GM20000 (cell line): ENCODE results near the gene DOK3.

Source experiments
- DNase-seq: peaks from one replicate; pipeline ENCODE4 v3.0.0; 2012; ENCODE audit warnings: low spot score
- CTCF ChIP-seq: IDR thresholded peaks from 2 replicates; pipeline ENCODE4 v1.5.1; 2012; ENCODE audit warnings: mild to moderate bottlenecking, control low read depth; ENCODE audit errors: extremely low read depth, missing control alignments

Gene DOK3

GRCh38 chr5:177468685-177469628 is 40.7 kb downstream of the DOK3 start:
- DNase-seq, result peak; percentile 38
- TF ChIP-seq CTCF, result no peak

- TF ChIP-seq CTCF, result no peak
- no peak for DNase-seq
These were observed 41.3 kb downstream of the DOK3 start for GRCh38 chr5:177468329-177468684.

- no peak for TF ChIP-seq CTCF
- no peak for DNase-seq
These were observed 42.2 kb downstream of the DOK3 start for GRCh38 chr5:177467436-177467835.

- TF ChIP-seq CTCF, result no peak
- no peak for DNase-seq
These were observed 42.8 kb downstream of the DOK3 start for GRCh38 chr5:177466861-177467260.

- no peak for TF ChIP-seq CTCF
- no peak for DNase-seq
These were observed 44.6 kb downstream of the DOK3 start for GRCh38 chr5:177465044-177465443.

GRCh38 chr5:177462021-177462670 is 47.5 kb downstream of the DOK3 start:
- no peak for TF ChIP-seq CTCF
- DNase-seq, result no peak
